HG03460 (cell line): ENCODE measurements around the gene TEC.
A peak's percentile ranks its signal among the peaks of the same experiment; 100 is the strongest.
"Not testable (repeated sequence)": the region's sequence is repeated elsewhere in the genome, so short reads cannot be mapped to it uniquely, and the experiment has no call there.

ENCODE experiments used
- ATAC-seq: cut with Tn5 transposase; IDR thresholded peaks from one replicate; pipeline ENCODE4 v1.9.1; 2021; ENCODE audit not compliant: unreplicated experiment

TEC gene

DNA sequence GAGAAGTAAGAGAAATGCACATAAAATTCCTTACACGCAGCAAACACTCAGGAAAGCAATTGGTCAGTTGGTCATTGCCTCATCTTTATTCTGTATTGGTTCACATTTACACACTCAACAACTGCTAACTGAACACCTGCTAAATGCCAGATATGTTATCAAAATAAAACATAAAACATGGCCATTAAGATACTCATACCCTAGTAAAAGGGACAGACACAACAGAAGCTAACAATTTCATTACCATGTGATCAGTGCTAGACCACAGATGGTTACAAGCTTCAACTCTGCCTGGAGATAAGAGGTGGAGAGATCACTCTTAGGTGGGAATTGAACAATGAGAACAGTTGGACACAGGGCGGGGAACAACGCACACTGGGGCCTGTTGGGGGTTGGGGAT lies 26.2 kb downstream of the TEC start:
- ATAC-seq = no peak

DNA sequence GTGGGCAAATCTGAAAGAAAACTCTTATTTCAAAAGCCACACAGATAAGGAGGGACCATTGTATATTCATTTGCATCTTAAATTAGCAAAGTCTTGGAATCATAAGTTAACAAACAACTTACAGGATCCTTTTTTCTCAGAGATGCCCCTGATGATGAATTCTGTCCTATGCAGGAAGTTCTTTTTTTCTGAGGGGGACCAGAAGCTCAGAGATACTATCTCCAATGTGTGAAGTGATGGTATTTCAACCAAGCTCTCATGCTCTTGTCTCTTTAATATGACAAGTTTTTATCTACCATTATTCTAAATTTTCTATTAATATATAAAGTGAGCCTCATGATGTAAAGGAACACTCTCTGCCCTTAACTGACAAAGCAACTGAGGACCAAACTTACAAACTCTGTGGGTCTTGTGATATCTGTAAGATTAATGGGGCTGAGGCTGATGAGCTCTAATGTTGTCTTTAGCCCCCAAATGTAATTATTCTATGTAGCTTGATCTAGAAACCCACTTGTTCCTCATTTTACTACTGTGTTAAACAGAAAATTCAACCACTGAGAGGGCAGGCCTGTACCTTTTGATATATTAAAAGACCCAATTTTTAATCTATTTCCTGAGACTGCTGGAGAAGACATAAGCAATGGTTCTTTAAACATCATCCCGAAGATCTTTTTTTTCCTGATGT lies 27.0 kb downstream of the TEC start:
- no peak for ATAC-seq

DNA sequence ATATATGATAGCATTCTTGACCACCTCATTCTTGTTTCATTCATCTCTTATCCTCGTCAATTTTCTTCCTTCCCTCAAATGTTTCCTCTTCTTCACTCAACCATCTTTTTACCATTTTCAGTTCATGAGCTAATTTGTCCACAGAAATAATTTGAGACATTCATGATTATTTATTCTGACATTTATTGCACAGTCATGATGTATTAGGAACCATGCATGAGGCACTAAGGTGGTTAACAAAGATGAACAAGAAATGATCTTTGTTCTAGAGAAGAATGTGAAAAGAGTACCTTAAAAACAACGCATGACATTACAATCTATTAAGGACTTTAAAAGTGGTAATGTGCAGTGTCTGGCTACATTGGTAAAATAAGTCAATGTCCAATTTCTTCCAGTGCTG lies 27.9 kb downstream of the TEC start:
- no peak for ATAC-seq

DNA sequence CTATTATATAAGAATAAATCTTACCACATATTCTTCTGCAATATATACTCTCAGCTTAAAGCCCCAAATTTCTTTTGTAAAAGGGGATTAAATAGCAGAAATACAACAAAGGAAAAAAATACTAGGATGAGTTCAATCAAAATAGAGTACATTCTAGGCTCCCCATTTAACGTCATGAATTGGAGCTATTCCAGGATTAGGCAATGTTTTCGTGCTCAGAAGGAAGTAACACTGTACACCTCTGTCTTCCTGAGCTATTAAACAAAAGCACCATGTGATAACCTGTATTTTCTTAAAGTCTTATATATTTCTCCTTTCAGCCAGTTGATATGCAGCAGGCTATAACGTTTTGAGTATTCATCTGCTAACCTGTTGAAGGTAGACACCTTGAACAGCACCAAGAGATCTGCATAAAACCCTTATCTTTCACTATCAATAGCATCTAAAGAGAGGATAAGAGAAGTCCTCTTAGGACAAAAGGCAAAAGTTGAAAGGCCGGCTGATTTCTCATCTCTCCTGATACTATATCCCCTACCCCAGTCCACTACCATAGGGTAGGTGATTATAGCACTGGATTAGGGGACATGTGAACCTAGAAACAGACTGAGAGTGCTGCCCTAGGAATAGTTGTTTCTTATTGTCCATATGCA lies 31.5 kb downstream of the TEC start:
- no peak for ATAC-seq

DNA sequence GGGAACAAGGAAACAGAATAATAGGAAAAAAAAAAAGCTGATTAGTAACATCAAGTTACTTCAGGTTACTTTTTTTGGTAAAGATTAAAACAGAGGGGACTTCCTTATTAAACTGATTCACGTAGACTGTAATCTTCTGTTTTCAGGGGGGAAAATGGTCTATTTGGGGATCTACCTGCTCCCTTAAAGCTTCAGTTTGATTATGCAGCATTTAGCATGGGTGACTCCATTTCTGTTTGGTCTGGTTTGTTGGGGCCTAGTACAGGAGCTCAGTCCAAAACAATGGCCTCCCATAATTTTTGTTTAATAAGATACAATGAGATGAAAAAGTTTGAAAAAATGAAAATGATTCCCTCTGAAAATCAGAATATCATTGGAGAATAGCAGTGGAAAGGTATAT lies 34.6 kb downstream of the TEC start:
- no peak for ATAC-seq

DNA sequence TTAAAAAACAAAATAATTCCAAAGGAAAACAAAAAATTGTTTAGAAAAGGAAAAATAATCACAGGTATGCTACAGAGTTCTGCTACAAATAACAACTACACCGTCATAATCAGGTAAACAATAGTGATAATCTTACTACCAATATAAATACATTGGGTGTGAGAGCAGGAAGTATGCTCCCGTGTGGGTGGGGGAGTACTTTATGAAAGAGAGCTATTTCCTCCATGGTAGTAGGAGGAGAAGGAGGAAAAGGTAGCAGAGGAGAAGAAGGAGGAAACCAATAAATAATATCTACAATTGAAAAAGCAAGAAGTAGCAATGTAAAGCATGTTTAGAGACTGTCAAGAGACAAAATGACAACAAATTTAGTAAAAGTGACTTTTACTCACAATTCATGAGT lies 35.1 kb downstream of the TEC start:
- ATAC-seq = no peak

DNA sequence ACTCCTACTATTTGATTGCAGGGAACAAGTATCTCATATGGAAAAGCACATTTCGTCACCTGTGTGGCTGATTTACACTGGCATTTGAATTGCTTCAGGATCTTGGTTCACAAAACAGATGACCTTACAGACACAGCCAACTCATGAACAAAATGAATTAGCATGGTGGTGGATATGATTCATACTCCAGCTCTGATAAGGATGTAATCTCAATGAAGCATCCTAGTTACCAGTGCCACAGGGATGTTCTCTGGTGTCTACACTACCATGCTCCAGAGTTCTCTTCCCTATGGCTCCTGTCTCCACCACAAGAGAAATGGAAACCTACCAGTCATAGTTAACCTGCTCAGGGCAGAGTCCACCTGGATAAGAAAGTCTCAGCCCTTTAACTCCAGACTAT lies 40.7 kb downstream of the TEC start:
- ATAC-seq = no peak

DNA sequence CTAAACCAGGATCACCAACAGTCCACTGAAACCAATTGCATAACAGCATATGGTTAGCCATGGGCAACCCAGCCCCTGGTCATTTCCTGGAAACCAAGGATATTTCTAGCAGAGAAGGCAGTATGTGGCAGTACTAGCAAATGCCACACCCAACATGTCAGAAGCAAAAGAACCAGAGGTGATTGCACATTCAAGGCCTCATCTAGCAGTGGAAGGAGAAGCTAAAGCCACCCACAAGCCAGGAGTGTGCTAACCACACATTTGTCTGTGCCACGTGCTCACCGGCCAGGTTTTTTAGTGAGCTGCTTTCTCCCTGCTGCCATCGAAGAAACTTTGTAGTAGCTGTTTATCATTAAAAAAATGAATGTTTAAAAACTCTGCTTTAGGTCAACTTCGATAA lies 42.0 kb downstream of the TEC start:
- ATAC-seq = no peak

DNA sequence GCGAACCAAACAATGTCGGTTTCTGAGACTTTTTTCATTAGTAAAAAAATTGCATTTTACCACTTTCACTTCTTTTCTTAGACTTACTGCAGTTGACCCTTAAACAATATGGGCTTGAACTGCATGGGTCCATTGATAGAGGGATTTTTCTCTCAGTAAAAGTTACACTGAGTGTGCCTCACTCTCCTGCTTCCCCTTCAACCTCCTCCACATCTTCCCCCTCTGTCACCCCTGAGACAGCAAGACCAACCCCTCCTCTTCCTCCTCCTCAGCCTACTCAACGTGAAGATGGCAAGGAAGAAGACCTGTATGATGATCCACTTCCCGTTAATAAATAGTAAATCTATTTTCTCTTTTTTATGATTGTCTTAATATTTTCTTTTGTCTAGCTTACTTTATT lies 43.4 kb downstream of the TEC start:
- ATAC-seq = no peak

DNA sequence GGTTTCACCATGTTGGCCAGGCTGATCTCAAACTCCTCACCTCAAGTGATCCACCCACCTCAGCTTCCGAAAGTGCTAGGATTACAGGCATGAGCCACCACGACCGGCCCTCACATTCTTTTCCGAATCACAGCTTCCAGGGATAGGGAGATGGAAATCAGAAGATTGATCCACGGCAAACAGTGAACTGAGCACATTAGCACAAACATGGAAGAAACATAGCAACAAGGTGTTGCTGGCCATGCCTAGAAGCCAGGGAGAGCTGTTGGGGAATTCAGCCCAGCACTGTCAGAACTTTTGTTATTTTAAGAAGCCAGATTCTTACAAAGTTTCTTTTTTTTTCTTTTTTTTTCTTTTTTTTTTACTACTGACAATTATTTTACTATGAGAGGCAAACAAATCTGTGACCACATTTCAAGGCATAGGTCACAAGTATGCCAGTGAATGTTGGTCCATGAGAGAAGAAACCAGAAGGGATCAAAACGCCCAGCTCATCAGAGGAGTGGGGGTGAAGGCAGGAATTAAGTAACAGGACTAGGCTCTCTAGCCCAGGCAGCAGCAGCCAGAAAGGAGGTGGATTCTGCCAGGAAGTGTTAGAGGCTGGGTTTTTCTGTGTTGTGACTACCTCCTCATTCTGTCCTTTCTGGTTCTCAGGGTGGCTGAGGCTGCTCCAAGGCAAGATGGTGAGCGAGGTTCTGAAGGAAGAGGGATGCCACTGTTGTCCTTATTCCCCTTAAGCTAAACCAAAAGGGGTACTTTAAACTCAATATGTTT lies 44.1 kb downstream of the TEC start:
- ATAC-seq = no peak

DNA sequence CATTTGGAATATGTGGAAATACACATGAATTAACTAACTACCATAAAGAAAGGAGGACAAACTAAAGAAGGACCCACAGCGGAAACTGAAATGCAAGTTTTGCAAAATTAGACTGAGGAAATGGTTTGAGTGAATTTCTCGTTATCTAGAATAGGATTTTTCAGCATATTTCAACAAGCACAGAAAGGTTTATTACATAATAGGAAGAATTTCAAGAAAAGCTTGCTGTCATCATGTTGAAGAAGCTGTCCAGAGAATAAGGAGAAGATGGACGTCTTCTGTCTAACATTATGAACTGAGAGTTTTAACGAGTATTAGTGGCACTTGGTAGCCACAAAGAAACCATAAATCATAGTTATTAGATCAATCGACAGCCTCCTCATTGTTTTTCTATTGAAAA lies 45.0 kb downstream of the TEC start:
- ATAC-seq = no peak

DNA sequence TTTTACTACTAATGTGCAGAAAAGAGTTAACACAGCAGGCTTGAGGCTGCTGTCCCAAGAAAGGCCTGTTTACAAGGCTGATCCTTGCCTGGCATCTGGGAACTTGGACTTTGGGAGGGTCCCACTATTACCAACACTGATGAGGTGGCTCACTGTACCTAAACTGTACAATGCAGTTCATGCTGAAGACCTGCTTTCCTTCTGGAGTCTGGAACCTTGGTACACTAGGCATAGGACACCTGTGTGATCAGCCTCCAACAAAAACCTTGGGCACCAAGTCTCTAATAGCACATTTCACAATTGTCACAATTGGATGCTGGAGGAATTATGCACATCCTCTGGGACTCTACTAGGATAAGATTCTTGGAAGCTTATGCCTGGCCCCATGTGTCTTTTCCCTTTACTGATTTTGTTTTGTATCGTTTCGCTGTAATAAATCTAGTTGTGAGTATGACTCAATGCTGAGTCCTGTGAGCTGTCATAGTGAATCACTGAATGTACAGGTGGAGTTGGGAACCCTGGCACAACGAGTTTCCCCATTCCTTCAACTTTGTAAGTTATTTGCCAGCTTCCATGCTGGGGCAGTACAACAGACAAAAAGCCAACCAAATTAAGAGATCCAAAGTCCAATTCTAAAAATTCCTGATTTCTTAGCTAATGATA lies 45.9 kb downstream of the TEC start:
- ATAC-seq = no peak

DNA sequence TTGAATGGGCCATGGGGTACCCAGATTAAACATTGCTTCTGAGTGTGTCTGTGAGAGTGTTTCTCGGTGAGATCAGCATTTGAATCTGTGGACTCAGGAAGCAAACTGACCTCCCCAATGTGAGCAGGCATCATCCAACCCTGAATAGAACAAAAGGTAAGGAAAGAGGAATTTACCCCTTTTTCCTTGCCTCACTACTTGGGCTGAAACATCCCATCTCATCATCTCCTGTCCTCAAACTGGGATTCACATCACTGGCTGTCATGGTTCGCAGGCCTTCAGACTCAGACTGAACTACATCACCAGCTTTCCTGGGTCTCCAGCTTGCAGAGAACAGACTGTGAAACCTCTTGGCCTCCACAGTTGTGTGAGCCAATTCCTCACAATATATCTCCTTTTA lies 47.1 kb downstream of the TEC start:
- ATAC-seq = no peak

DNA sequence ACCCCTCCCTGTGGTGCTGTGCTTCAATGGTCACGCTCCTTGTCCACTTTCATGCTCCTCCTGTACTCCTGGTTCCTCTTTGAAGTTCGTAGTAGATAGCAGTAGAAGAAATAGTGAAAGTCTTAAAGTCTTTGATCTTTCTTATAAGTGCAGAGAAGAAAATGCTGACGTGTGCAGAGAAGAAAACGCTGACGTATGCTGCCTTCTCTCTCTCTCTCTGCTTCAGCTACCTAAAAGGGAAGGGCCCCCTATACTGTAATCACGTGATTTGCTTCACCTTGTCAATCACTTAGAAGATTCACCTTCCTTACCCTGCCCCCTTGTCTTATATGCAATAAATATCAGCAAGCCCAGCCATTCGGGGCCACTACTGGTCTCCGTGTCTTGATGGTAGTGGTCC lies 50.2 kb downstream of the TEC start:
- ATAC-seq = not testable (repeated sequence)

DNA sequence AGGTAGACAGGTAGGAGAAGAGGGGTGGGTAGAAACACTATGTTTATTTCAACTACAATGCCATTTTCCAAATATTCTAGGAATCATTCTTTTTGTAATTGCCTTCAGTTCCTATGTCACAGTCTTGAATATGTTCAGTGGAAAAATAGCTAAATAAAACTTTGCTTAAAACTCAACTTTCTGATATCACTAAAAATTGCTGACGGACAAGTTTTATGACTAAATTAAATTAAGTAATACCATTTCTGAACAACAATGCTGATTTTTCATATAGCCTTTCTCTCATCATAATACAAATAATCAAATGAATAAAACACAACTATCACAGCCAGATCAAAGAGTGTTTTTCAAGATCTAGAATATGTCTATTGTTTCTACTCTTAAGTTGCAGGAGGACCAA lies 53.1 kb downstream of the TEC start:
- ATAC-seq = no peak

DNA sequence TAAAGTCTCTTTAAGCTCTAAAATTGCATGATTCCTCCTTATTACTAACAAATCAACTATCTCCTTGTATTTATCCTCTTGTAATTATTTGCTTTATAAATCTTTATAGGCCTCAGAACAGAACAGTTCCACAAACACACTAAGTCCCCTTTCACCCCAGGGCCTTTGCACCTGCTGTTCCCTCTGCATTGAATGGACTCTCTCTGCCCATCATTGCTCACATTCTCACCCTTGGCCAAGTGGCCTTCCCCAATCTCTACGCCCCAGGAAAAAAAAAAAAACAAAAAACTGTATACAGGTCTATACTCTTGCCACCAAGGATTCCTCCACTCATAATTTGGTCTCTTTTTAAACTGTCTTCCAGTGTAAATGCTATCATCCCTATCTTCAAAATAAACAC lies 53.7 kb downstream of the TEC start:
- ATAC-seq = no peak

DNA sequence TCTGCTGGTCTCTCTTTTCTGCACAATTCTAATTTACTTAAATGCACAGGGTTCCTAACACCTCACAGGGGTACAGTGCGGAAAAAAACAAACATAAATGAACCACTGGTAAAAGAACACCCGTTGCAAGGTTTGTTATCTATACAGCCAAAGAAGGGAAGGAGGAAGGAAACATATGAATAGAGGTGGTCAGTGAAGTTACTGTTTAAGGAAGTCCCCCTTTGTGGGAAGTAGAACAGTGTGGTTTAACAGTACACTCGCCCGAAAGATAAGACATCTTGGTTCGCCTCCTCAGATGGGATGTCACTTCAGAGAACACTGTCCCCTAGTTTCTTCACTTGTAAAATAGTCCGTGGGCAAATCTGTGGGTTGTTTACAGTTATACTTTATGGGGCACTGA lies 57.5 kb downstream of the TEC start:
- peak; percentile 83 for ATAC-seq

DNA sequence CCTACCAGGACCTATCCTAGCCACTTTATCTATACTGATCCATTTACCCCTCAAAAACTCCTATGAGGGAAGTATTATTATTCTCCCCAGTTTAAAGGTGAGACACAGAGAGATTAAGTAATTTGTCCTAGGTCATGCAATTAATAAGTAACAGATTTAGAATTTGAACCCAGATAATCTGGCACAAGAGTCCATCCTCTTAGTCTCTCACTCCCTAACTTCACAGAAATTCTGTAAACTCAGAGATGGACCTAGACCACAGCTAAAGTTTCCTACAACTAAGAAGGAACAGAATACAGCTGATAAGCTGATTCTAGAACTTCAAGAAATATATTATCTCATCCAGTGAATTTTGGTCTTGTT lies 58.7 kb downstream of the TEC start:
- ATAC-seq = no peak

DNA sequence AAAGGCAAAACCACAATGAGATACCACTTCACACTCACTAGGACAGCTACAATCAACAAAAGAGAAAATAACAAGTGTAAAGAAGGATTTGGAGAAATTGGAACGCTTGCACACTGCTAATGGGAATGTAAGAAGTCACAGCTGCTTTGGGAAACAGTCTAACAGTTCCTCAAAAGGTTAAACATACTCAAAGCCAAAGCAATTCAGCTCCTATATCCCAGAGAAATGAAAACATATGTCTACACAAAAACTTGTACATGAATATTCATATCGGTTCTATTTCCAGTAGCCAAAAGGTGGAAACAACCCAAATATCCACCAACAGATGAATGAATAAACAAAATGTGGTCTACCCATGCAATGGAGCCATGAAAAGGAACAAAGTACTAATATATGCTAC lies 64.0 kb downstream of the TEC start:
- no peak for ATAC-seq

DNA sequence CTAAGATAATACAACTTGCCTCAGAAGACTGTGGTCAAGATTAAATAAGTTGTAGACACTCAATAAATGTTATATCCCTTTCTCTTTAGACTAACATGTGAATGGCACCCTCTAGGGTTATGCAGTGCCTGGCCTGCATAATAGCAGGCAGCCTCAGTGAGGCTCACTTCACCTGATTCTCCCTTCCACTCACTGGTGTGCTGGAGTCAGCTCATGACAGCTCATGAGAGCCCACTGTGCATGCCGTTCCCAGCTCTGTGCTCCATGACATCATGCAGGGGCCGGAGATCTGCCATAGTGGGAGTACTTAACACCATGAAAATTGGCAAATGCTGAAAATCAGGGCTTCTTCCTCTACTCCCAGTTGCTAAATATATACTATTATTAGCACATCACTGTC lies 64.5 kb downstream of the TEC start:
- no peak for ATAC-seq

DNA sequence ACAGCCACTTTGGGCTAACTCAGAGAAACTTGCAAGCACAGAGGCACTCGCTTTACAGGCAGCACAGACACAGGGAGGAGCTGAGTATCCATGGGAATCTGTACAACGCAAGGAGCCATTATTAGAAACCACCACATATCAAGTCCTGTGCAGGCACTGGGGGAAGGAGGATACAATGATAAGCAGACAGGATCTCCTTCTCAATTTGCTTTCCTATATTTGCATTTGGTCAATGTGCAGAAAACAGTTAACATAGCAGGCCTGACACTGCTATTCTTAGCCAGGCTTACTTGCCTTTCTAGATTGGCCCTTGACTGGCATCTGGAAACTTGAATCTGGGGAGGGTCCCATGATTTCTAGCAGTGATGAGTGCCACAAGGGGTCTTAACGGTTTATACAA lies 65.8 kb downstream of the TEC start:
- ATAC-seq = peak; percentile 50

DNA sequence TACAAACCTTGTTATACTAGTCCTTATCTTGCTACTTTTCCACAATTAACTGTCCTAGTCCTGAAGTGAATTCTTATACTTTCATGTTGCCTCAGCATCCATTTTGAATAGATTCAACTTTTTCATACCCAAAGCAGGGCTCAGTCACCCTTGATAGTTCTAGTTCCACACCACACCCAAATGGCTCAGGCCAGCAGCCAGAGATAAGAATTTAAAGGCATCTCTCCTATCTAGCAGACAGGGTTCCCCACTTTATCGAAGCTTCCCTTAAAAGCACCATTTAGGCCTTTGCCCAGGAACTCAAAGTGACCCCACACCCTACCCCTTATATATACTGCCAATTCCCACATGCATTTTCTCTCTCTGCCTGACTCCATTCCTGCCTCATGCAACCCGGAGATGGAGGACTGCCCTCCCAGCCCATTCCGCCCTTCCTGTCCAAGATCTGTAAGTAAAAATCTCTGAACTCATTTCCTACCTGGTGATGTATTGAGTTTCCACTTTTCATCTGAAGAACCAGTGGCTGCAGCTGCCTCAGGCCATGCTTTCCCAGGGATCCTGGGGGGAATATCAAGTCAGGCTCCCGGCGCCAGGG lies 71.9 kb downstream of the TEC start:
- no peak for ATAC-seq
